HG03039 (cell line): ENCODE results near the gene MAST4.

Experiments used
- ATAC-seq: cut with Tn5 transposase; IDR thresholded peaks from one replicate; pipeline ENCODE4 v1.9.1; 2021; ENCODE audit warnings: mild to moderate bottlenecking, moderate library complexity; ENCODE audit not compliant: unreplicated experiment

Gene MAST4

GRCh38 chr5:66644111-66644510 lies 47.9 kb downstream of the MAST4 start:
- ATAC-seq = no peak

GRCh38 chr5:66645039-66645438 lies 48.8 kb downstream of the MAST4 start:
- no peak for ATAC-seq

- ATAC-seq = no peak
These were observed 50.4 kb downstream of the MAST4 start for GRCh38 chr5:66646570-66646969.

- ATAC-seq = no peak
These were observed 51.1 kb downstream of the MAST4 start for GRCh38 chr5:66647146-66647856.

GRCh38 chr5:66652818-66653217 lies 56.6 kb downstream of the MAST4 start:
- ATAC-seq = no peak

GRCh38 chr5:66653325-66653724 lies 57.1 kb downstream of the MAST4 start:
- no peak for ATAC-seq

- no peak for ATAC-seq
These were observed 59.5 kb downstream of the MAST4 start for GRCh38 chr5:66655395-66656324.

GRCh38 chr5:66658516-66658915 lies 62.3 kb downstream of the MAST4 start:
- no peak for ATAC-seq

GRCh38 chr5:66659780-66660179 lies 63.6 kb downstream of the MAST4 start:
- no peak for ATAC-seq

- ATAC-seq = no peak
These were observed 64.2 kb downstream of the MAST4 start for GRCh38 chr5:66660396-66660795.

GRCh38 chr5:66661149-66661548 lies 65.0 kb downstream of the MAST4 start:
- no peak for ATAC-seq

- ATAC-seq = no peak
These were observed 70.6 kb downstream of the MAST4 start for GRCh38 chr5:66666778-66667177.

GRCh38 chr5:66669086-66669861 lies 73.1 kb downstream of the MAST4 start:
- ATAC-seq = no peak

GRCh38 chr5:66669862-66670195 lies 73.6 kb downstream of the MAST4 start:
- ATAC-seq = no peak

GRCh38 chr5:66671305-66671704 lies 75.1 kb downstream of the MAST4 start:
- ATAC-seq = no peak

- ATAC-seq = no peak
These were observed 78.6 kb downstream of the MAST4 start for GRCh38 chr5:66674802-66675201.

GRCh38 chr5:66675406-66675805 lies 79.2 kb downstream of the MAST4 start:
- no peak for ATAC-seq

- no peak for ATAC-seq
These were observed 84.0 kb downstream of the MAST4 start for GRCh38 chr5:66680221-66680620.

- no peak for ATAC-seq
These were observed 84.6 kb downstream of the MAST4 start for GRCh38 chr5:66680804-66681203.

- no peak for ATAC-seq
These were observed 88.5 kb downstream of the MAST4 start for GRCh38 chr5:66684663-66685062.

- ATAC-seq = no peak
These were observed 93.5 kb downstream of the MAST4 start for GRCh38 chr5:66689522-66690220.
